ENCODE data around the gene FKBP14.
A peak's percentile ranks its signal among the peaks of the same experiment; 100 is the strongest.
"Not testable (repeated sequence)": the region's sequence is repeated elsewhere in the genome, so short reads cannot be mapped to it uniquely, and the experiment has no call there.

FKBP14 gene

DNA sequence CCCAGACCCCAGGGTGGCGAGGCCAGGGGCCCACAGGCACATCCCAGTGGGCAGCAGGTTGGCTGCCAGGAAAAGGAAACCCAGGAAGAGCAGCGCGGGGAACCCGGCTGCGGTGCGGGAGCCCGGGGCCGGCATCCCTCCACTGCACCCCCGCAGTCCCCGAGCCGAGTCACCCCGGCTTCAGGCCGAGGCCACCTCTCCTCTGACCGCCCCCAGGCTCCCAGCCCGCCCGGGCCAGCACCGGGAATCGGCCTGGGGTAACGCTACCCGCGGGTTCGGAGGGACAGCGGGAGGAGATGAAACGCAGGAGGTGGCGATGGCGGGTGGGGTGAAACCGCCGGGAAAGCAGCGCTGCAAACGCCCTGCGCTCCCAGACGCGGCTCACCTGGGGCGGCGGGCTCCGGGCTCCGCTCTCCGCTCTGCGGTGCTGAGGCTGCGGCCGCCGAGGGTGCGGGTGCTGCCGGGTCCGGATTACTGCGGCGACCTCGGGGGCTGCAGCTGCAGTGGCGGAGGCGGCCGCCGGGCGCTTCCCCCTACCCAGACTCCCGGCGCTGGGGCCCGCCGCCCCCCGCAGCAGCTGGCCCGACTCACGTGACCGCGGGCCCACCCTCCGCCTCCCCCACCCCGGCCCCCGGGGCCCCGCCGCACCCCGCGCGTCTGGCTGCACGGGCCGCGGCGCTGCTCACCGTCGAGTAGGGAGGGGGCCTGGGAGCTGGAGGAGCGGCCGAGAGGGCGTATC, 37.1 kb downstream of the FKBP14 start, which contains the start of gene SCRN1:
SCRN1 (minus strand) TSS at position 545 of the 739 bp plus-strand sequence. CDS start 20,734 bp downstream, outside the sequence.
- DNase-seq = peak; percentile 5

DNA sequence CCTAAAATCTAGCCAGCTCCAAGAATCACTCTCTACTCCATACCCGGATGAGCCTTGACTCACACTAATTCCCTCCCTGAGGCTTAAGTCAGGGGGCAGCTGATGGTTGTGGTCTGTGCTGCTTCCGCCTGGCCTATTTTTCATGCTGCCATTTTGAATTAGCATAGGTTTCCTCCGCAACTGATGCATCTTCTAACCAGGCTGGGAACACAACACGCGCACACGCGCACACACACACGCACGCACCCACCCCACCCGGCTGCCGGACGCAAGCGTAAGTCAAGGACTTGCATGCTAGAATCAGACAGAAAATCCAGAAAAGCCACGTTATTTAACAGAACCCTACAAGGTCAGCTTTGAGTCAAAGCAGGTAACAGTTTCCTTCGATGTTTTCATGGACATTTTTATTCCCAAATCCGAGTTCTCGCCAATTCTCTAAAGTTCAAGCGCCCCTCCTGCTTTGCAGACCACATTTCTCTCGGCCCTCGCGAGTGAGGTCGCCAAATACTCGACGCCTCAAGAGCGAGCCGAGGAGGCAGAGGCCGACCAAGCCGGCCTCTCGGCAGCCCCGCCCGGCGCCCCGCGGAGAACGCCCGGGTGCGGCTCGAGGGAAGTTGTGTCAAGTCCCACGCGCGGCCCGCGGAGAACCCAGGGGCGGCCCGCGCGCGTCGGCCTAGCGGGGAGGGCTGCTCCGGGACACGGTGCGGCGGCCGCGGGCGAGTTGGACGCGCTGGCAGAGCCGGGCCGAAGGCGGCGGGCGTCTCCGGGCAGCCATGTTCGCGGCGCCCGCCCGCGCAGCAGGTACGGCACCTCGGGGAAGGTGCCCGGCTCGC, 37.9 kb downstream of the FKBP14 start:
- peak; percentile 18 for DNase-seq

DNA sequence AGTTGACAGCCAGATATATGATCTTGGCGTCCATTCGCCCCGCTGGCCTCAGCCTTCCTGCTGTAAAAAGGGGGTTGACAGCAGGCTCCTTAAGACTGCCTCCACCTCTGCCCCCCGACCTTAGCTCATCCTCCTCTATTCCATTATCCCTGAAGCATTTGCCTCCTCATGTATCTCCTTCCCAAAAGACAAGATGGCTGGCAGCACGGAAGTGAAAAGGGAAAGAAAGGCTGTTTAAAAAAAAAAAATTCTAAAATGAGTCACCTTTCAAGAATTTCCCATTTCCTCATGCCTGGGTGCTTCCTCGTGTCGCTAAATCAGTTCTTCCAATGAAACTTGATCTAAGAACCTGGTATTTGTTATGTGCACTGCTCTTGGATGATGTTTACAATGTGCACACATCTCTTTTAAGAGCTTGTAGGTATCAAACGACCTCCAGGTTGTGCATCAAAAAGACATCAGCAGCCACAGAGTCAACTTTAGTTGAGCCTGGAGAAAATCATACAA, 38.6 kb downstream of the FKBP14 start:
- no peak for DNase-seq

DNA sequence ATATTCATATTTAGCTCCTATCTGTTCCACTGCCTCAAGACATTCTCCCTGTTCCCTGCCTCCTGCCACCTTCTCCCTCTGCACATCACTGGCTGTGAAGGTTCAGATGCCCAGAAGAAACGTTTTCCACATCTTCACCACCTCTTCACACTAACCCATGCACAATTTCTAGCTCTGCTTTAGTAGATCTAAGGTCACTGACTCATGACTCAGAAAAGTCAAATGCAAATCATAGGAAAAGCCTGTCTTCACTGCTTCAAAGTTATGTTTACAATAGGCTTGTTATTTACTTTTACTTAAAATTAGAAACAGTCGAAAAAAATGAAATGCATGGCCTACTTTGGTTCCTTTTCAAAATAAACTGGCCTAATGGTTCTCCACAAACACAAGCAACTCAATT, 39.4 kb downstream of the FKBP14 start:
- DNase-seq = no peak

DNA sequence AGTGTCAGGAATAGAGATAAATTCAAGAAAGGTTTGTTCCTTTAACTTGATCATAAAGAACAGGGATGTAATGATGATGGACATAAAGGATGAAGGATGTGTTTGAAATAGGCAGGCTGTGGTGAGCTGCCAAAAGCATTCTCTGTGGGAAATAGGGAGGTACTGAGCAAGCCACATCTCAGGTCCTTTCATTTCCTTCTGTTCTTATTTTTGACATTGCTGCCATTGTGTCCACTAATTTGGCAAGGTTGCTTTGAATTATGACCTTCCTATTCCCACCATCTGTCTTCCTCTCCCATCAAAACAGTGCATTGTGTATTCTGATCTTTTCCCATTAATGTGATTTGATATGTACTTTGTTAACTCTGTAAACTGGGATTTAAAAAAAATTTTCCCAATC, 46.4 kb downstream of the FKBP14 start:
- DNase-seq = no peak

DNA sequence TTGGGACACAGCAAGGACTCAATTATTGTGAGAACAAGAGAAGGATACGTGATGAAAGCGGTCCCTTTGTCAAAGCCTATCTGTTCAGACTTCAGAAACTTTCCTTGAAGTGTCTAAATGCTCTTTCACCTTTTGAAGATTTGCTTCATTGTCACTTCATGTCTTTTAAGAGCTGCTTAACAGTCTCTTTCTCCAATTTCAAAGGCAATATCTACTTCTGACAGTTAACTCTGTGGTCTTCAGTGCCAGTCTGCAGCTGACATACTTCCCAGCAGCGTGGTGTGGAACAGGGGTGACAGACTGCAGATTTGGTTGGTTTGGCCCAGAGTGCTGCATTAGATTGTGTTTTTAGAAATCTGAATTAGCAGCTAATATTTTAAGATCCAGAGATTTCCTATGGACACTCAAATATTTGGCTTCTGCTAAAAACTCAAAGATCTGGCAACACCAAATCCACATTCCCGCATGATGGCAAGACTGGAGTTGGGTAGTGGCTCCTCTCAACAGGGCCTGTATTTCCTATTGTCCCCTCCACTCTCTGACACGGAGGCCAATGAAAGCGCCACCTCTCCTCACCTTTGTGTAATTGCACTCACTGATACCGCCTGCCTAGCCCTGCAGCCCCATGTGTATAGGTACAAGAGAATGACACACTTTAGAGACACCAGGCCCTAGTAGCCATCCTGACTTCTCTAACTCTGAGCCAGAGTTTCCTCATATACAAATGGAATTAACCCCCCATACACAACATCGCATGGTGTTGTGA, 48.4 kb downstream of the FKBP14 start:
- no peak for DNase-seq

DNA sequence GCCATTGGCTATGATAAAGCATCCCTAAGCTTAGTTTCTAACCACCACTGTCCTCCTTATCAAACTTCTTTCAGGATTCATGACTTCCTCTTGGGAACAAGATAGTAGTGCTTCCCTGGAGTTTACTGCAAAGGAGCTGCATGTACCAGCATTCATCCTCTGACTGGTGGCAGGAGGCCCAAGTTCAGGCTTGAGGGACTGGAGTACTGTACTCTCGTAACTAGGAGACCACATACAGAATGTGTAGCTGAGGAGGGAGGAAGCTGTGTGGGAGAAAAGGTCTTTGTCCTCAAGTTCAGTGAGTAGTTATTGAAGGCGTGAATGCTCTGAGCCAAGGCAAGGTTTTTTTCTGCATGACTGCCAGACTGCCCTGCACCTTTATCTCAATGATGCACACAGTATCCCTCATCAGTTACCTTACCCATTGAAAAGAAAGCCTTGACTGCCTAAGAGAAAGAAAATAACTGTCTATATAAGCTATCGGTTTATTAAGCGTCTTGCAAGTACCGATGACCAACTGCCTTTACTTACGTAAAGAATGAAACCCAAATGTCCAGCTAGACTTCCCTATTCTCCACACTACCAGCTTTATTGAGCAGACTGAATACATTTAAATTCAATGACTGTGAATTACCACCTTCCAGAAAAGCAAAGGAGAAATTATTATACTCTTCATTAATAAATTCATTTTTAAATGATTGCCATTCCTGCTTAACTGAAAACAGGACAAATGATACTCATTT, 49.7 kb downstream of the FKBP14 start:
- DNase-seq = no peak

DNA sequence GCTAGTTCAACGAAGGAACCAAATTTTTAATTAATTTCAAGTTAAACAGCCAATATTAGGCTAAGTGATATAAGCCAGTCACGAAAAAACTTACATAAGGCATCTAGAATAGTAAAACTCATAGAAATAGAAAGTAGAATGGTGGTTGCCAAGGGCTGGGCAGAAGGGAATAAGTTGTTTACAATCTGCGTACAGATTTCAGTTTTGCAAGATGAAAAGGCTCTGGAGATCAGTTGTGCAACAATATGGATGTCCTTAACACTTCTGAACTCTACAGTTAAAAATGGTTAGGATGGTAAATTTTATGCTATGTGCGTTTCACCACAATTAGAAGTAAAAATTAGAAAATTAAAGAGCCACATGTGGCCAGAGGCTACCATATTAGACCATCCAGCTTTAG, 50.2 kb downstream of the FKBP14 start:
- no peak for DNase-seq

DNA sequence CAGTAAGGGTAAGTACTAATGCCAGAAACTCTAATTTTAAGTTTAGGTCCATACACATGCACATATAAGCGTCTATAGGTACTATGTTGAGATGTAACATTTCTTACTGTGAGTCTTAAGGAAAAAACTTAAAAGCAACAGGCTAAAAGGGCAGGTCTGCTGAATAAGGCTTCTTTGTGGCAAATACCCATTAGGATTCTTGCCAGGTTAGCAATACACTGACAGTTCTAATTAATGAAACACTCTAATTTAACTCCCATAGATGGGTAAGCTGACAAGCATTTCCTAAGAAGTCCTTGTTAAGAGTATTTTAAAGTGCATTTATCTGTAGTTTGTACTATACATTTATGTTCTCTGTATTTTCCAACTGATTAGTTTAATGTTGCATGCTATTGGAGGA, 50.9 kb downstream of the FKBP14 start:
- no peak for DNase-seq

DNA sequence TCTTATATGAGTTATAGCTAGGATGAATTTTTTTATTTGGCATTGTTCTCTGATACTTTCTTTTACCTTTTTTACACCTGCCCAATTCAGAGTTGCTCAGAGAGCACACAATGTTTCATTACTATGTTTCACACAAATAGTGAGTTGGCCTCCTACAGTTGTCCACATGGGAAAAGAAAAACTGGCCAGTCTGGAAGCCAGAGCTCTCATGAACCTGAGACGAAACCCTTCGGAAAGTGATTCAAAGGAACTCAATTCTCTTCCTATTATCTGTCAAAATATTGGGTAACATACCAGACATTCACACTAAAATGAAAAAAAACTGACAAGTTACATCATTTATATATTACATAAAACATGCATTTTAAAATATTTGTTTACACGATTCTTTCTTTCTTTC, 52.2 kb downstream of the FKBP14 start:
- no peak for DNase-seq

DNA sequence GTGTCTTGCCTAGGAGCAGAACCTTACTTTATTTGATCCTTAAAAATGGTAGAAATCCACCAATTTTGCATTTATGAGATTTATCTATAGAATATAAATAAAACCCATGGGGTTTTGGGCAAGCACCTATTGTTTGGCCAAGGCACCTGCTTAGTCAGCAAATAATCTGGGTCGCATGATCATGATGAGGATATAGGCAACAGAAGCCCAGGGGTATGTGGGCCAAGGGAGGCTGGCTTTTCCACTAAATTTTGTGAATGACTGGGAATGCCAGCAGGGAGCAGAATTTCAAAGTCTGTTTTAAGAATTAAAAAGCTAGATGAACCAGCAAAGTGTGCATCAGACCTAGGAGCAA, 54.2 kb downstream of the FKBP14 start:
- no peak for DNase-seq

DNA sequence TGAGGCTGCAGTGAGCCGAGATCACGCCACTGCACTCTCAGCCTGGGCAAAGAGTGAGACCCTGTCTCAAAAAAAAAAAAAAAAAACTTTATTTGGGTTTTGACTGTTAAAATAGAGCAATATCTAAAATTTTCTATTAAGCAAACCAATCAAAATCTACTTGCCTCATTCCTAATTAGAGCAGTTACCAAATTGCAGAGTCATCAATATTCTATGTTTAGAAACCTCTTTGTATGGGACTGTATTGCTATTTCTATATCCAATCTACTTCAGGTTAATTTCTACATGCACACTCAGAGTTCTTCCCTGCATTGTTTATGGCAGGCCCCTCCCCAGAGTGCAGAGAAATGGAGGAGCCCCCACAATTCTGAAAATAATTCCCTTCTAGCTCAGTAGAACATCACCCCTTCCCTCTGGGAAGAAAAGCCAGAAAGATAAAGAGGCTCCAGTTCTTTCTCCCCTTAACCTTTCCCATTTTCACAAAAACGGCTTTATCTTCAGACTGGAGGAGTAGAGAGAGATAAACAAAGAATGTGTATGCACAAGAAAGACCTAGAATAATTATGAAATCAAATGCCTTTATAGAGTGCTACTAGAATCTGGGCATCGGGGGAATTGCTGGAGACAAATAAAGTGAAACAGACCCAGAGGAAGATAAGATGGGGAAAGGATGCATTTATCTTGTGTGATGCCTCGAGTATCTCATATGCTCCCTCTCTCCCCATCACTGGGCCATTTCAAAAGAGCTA, 54.8 kb downstream of the FKBP14 start:
- DNase-seq = no peak

DNA sequence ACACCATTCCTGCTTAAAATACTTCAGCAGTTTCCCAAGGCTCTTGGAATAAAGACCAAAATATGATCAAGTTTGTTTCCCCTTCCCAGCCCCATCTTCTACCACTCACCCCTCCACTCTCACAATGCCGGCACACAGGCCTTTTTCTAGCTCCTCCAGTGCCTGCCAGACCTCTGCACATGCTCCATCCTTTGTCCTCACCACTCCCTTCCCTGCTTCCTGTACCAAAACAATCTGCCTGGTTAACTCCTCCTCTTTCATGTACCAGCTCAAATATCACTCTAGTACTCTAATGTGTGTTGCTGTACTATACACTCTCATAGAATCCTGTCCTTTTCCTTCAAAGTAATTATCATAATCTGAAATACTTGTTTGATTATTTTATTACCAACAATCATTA, 56.3 kb downstream of the FKBP14 start:
- no peak for DNase-seq

DNA sequence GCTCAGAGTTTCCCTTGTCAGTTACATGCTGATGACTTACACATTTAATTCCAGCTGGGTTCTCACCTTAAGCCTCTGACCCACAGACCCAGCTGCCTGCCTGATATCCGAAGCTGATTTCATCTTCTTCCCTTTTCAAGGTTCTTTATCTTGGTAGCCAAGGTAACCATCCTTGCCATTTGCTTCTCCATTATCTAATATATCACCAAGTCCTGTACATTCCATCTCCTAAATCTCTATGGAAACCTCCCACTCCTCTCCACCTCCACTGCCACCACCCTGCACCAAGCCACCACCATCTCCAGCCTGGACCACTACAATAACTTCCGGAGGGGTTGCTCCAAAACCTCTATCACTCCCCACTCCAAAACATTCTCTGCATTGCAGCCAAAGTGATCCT, 56.8 kb downstream of the FKBP14 start:
- DNase-seq = no peak

DNA sequence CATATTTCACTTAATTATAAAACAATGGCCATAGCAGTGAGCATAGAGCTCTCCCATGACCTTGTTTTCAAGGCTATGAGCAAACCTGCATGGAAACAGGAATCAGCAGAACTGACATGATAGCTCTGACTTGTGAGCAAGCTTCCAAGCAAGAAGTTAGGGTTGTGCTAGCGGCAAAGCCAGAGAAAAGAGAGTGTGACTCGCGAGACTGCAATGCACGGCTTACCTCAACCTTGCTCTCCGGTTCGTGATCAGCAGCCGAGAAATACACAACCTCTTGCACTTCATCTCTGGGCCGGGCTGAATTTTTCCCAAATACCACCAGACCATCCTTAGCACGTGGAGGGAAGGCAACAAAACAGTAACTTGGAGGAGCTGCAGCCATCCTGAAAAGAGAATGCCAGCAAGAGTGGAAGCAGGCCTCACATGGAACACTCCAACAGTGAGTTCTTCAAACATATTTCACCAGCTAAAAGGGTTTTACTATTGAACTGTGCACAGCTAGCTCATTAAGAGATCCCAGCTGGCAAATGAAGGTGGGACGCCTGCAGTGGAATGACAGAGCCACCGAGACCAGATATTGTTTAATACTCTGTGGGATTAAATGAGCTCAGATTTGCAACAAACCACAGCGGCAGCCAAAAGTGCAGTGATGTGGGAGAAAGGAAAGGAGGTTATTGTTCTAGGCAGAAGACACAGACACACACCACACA, 57.7 kb downstream of the FKBP14 start:
- no peak for DNase-seq

DNA sequence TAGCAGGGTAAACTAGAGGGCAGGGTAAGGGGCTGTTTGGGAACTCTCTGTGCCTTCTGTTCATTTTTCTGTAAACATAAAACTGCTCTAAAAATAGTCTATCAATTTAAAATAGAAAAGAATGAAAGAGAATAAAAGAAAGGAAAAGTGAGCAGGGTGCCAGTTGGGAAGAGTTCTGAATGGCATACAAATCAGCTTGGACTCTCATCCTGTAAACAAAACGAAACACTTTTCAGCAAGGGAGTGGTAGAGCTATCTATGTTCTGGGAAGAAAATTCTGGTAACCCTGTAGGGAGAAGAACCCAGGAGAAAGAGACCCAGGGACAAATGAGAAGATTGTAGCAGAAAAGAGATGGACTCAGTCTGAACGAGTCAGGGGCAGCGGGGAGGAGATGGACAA, 61.5 kb downstream of the FKBP14 start:
- DNase-seq = no peak

DNA sequence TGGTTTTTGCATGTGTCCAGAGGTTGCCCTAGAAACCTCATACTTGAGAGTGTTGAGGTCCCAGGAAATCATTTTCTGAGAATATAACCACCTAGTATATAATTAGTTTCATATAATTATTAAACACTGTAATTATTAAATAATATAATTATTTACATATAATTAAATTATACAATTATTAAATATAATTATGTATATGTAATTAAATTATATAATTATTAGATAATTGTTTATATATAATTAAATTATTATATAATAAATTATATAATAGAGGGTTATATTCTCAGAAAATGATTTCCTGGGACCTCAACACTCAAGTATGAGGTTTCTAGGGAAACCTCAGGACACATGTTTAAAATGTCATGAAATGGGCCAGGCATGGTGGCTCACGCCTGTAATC, 64.5 kb downstream of the FKBP14 start:
- no peak for DNase-seq

DNA sequence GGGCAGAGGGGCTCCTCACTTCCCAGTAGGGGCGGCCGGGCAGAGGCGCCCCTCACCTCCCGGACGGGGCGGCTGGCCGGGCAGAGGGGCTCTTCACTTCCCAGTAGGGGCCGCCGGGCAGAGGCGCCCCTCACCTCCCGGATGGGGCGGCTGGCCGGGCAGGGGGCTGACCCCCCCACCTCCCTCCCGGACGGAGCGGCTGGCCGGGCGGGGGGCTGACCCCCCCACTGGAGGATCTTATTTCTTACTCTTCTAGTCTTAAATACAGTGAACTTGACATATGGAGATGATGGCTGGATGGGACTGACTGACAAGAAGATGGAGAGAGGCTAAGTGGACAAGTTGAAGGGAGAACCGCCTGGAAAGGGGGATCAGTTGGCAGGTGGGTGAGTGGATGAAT, 64.9 kb downstream of the FKBP14 start:
- DNase-seq = not testable (repeated sequence)

All from CD4-positive, alpha-beta T cell treated with Interleukin-21 for 1 hour (primary cell).